IPS DF 4.7 (cell line): ENCODE measurements around the gene BRAF.
"Not testable (repeated sequence)": the region's sequence is repeated elsewhere in the genome, so short reads cannot be mapped to it uniquely, and the experiment has no call there.

Source experiments
- DNase-seq: peaks from one replicate; pipeline ENCODE4 v3.0.0-alpha.2; 2013; ENCODE audit warnings: low spot score; ENCODE audit errors: extremely low read depth

BRAF gene

GRCh38 chr7:140774371-140774770 is 150.4 kb downstream of the BRAF start:
- no peak for DNase-seq

GRCh38 chr7:140773104-140773503 is 151.6 kb downstream of the BRAF start:
- DNase-seq: no peak

- no peak for DNase-seq
Observed at GRCh38 chr7:140771826-140772225, 152.9 kb downstream of the BRAF start.

GRCh38 chr7:140769852-140770251 is 154.9 kb downstream of the BRAF start:
- no peak for DNase-seq

- DNase-seq: no peak
Observed at GRCh38 chr7:140767418-140767817, 157.3 kb downstream of the BRAF start.

- not testable (repeated sequence) for DNase-seq
Observed at GRCh38 chr7:140765441-140765840, 159.3 kb downstream of the BRAF start.

GRCh38 chr7:140763166-140763565 is 161.6 kb downstream of the BRAF start:
- not testable (repeated sequence) for DNase-seq

- DNase-seq: not testable (repeated sequence)
Observed at GRCh38 chr7:140761375-140761774, 163.4 kb downstream of the BRAF start.

GRCh38 chr7:140754506-140754905 is 170.2 kb downstream of the BRAF start:
- DNase-seq: no peak

- no peak for DNase-seq
Observed at GRCh38 chr7:140752533-140752932, 172.2 kb downstream of the BRAF start.

- DNase-seq: no peak
Observed at GRCh38 chr7:140746751-140747150, 178.0 kb downstream of the BRAF start.

GRCh38 chr7:140745266-140746058 is 179.3 kb downstream of the BRAF start:
- no peak for DNase-seq

- DNase-seq: no peak
Observed at GRCh38 chr7:140744005-140744404, 180.7 kb downstream of the BRAF start.

GRCh38 chr7:140743255-140743654 is 181.5 kb downstream of the BRAF start:
- DNase-seq: not testable (repeated sequence)

GRCh38 chr7:140738280-140738679 is 186.4 kb downstream of the BRAF start:
- DNase-seq: no peak

- no peak for DNase-seq
Observed at GRCh38 chr7:140734729-140735128, 190.0 kb downstream of the BRAF start.

- DNase-seq: no peak
Observed at GRCh38 chr7:140734096-140734495, 190.6 kb downstream of the BRAF start.

- DNase-seq: no peak
Observed at GRCh38 chr7:140732416-140732815, 192.3 kb downstream of the BRAF start.

GRCh38 chr7:140726281-140726680 is 198.4 kb downstream of the BRAF start:
- no peak for DNase-seq

GRCh38 chr7:140724706-140725105 is 200.0 kb downstream of the BRAF start:
- DNase-seq: no peak

- no peak for DNase-seq
Observed at GRCh38 chr7:140723574-140723973, 201.2 kb downstream of the BRAF start.

GRCh38 chr7:140723006-140723405 is 201.7 kb downstream of the BRAF start:
- DNase-seq: no peak

- no peak for DNase-seq
Observed at GRCh38 chr7:140722254-140722653, 202.5 kb downstream of the BRAF start.
